Mammary epithelial cell (primary cell): Measurements from ENCODE around the gene ADAM22.

Experiments used
- CTCF ChIP-seq, 2 donors: IDR thresholded peaks in 1 of 2; conservative IDR thresholded peaks in 1 of 2; 2 replicates each; pipeline ENCODE4 v1.5.1; 2011 to 2012; ENCODE audit warnings: inconsistent platforms in 2 of 2, low read length in 2 of 2, mild to moderate bottlenecking in 2 of 2, control low read depth in 1 of 2, low read depth in 1 of 2; ENCODE audit not compliant: insufficient read depth in 1 of 2; ENCODE audit errors: extremely low read depth in 1 of 2
- EZH2 ChIP-seq: IDR thresholded peaks from 2 replicates; pipeline ENCODE4 v1.6.1; 2012; ENCODE audit warnings: low read length, inconsistent platforms, borderline replicate concordance

DNA sequence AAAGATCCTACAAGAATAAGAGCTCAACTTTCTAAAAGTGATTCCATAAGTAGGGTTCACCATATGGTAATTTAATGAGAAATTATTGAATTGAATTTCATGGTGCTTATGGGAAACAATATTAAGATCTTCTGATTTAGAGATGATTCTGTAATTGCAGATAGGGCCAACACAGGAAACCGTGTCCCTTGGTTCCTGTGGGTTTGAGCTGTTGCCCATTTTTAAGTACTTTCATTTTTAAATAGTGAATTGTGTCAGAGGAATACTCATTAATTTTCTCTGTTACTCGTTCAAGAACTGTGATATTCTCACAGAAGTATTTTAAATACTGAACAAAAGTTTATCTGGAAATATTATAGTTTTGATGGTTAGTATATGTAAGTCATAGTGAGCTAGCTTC lies 156.6 kb downstream of the ADAM22 start:
- TF ChIP-seq CTCF (conservative IDR thresholded peaks at IDR 0.05 in 1 of 2, IDR thresholded peaks at IDR 0.05 in 1 of 2; ENCODE audit: extremely low read depth in 1 of 2, insufficient read depth in 1 of 2, low read depth in 1 of 2, low read length in 2 of 2) (no peak), EZH2 (no peak)
